ENCODE data around the gene PKNOX2. TPM values are rescaled to one million over a fixed set of nuclear protein-coding genes. Genes with fewer than 3 reads are reported as not detected.

PKNOX2 gene
- total RNA-seq, 6 experiments from 2014 or later = 0.09 to 0.31 (median 0.14) TPM

DNA sequence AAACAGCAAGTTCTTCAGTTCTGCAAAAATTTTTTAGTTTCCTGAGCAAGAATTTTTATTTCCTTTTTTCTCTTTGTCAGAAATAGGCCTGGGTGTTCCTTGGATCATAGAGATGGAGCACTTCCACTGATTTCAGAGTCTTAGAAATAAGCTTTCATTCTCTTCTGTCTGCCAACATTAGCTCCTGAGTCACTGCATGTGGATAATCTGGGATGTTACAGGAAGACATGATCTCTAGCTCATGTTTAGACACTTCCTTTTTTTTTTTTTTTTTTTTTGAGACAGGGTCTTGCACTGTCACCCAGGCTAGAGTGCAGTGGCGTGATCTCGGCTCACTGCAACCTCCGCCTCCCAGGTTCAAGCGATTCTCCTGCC is 39.9 kb upstream of the PKNOX2 start:
- DNase-seq (no peak), ATAC-seq (no peak)
- intact Hi-C loops (cut with DNase I) = no loop called here
- Histone ChIP-seq H3K27ac (no peak overlapping the region), H3K9me3 (no peaks in the 10 kb centered on the region), H3K27me3 (no peaks in the 10 kb centered on the region), H3K4me3 (no peak overlapping the region), H3K36me3 (no peaks in the 10 kb centered on the region), H3K4me1 (peaks cover 0 to 7% (median 0%) of the 10 kb centered on the region in 4 donors)
- TF ChIP-seq POLR2A (IDR thresholded peaks at IDR 0.05) (no peak), CTCF (IDR thresholded peaks at IDR 0.05) (no peak)
- WGBS (ENCODE audit: insufficient coverage, low coverage, low lambda C conversion rate, missing lambda C conversion rate) = 84% methylated on average over 4 of the region's 4 CpGs

DNA sequence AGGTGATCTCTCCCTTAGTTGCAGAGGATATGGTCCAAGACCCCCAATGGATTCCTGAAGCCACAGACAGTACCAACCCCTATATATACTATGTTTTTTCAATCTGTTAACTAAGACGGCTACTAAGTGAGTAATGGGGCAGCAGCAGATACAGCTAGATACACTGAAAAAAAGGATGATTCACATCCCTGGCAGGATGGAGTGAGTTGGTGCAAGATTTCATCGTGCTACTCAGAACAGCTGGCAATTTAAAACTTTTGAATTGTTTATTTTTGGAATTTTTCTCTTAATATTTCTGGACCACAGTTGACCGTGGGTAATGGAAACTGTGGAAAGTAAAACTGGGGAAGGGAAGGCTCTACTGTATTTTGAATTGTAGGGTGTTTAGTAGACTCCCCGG is 36.1 kb upstream of the PKNOX2 start:
- H3K27me3 ChIP-seq = no peaks in the 10 kb centered on the region
- no peak overlapping the region for H3K27ac ChIP-seq
- H3K4me1 ChIP-seq = no peaks in the 10 kb centered on the region
- no peak for DNase-seq
- H3K36me3 ChIP-seq = no peaks in the 10 kb centered on the region
- 66% methylated on average over 4 of the region's 4 CpGs for WGBS (ENCODE audit: insufficient coverage, low coverage, low lambda C conversion rate, missing lambda C conversion rate)
- no peaks in the 10 kb centered on the region for H3K9me3 ChIP-seq
- ATAC-seq = no peak
- no peak overlapping the region for H3K4me3 ChIP-seq
- TF ChIP-seq POLR2A (IDR thresholded peaks at IDR 0.05) (no peak), CTCF (IDR thresholded peaks at IDR 0.05) (no peak)
- intact Hi-C loops (cut with DNase I) = no loop called here

DNA sequence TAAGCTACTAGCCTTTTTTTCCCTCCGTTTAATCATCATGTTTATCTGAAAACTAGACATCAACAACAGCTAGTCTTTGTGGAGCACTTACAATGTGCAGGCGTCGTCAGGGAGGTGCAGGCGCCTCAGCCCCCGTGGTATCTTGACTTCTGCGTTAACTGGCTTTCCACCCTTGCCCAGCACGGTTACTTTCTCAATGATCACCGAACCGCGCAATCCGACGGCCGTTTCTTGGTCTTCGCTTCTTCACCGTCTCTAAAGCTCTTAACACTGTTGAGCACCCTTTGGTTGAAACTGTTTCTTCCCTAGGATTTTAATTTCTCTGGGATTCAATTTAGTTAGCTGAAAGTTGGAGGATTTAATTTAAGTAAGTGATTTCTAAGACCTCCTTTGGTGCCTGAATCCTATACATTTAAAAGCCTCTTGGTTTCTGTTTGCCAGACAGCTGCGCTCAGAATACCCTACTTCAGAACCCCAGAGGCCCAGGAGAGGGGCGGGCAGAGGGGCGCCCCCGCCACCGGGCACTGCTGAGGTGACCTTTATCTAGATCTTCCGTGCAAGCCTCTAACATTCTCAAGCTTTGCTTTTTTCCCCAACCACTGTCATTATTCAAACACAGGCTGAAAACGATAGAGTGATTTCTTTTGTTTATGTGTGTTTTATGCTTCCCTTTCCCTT is 35.1 kb upstream of the PKNOX2 start:
- Histone ChIP-seq H3K4me3 (no peak overlapping the region), H3K27me3 (no peaks in the 10 kb centered on the region), H3K27ac (no peak overlapping the region), H3K36me3 (no peaks in the 10 kb centered on the region), H3K9me3 (no peaks in the 10 kb centered on the region), H3K4me1 (no peaks in the 10 kb centered on the region)
- DNase-seq = no peak
- no peak for ATAC-seq
- intact Hi-C loops (cut with DNase I) = no loop called here
- 77% methylated on average over 21 of the region's 22 CpGs for WGBS (ENCODE audit: insufficient coverage, low coverage, low lambda C conversion rate, missing lambda C conversion rate)
- TF ChIP-seq CTCF (IDR thresholded peaks at IDR 0.05) (no peak), POLR2A (IDR thresholded peaks at IDR 0.05) (no peak)

DNA sequence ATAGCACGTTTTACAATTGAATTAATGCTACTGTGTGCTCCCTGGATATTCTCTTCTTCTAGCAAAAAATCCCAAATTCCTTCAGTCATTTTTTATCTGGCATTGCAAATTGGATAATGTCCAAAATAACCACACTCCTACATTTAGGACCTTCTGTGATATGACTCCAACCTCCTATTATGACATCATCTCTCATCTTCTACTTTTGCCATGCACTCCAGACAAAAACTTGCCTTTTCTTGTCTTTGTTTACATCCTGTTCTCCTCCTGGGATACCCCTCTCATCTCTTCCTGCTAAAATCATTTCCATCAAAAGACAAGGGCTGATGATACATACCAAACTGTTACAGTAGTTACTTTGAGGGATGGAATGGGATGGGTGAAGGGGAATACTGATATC is 32.5 kb upstream of the PKNOX2 start:
- ATAC-seq = no peak
- 26% methylated on average over 1 of the region's 1 CpG for WGBS (ENCODE audit: insufficient coverage, low coverage, low lambda C conversion rate, missing lambda C conversion rate)
- no peaks in the 10 kb centered on the region for H3K9me3 ChIP-seq
- intact Hi-C loops (cut with DNase I) = no loop called here
- H3K27me3 ChIP-seq = no peaks in the 10 kb centered on the region
- no peaks in the 10 kb centered on the region for H3K36me3 ChIP-seq
- no peak overlapping the region for H3K27ac ChIP-seq
- TF ChIP-seq CTCF (IDR thresholded peaks at IDR 0.05) = no peak
- no peak for DNase-seq
- no peak overlapping the region for H3K4me3 ChIP-seq
- no peaks in the 10 kb centered on the region for H3K4me1 ChIP-seq

DNA sequence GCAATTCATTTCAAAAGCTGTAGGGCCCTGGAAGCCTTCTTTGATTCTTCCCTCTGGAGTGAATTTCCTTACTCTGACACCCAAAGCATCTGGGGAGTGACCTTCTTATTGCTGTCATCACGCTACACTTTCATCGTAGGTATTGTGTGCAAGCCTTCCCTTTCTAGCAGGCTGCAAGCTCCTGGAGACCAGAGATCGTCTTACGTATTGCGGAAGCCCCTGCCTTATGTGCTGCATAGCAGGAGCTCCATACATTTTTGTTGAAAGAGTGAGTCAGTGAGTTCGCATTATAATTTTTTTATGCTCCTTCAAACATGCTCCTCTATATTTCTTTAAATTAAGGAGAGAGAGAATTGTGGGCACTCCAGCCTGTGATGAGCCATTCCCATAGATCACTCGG is 32.0 kb upstream of the PKNOX2 start:
- no peak for TF ChIP-seq CTCF (IDR thresholded peaks at IDR 0.05)
- TF ChIP-seq POLR2A (IDR thresholded peaks at IDR 0.05) = no peak
- 81% methylated on average over 7 of the region's 7 CpGs for WGBS (ENCODE audit: insufficient coverage, low coverage, low lambda C conversion rate, missing lambda C conversion rate)
- Histone ChIP-seq H3K4me3 (no peak overlapping the region), H3K36me3 (no peaks in the 10 kb centered on the region), H3K9me3 (no peaks in the 10 kb centered on the region), H3K4me1 (no peaks in the 10 kb centered on the region), H3K27ac (no peak overlapping the region), H3K27me3 (no peaks in the 10 kb centered on the region)
- intact Hi-C loops (cut with DNase I) = no loop called here
- ATAC-seq = no peak
- DNase-seq = no peak
